ENCODE measurements around the gene PELO. TPM values are rescaled to one million over a fixed set of nuclear protein-coding genes. Genes with fewer than 3 reads are reported as not detected.

PELO gene
- polyA plus RNA-seq, 1 donor (not counting 4 experiments of a cell fraction or from before 2014, with no cell fraction given) = 10.6 TPM

GRCh38 chr5:52772668-52773067, 15.0 kb upstream of the PELO start:
- no peaks in the 10 kb centered on the region for H3K4me1 ChIP-seq (ENCODE audit: control insufficient read depth, extremely low read depth, insufficient read depth, low read length)
- no peaks in the 10 kb centered on the region for H3K79me2 ChIP-seq (ENCODE audit: control insufficient read depth, insufficient read depth, low read length)
- no peak overlapping the region for H3K4me3 ChIP-seq (ENCODE audit: control insufficient read depth in 2 of 3, extremely low read depth in 1 of 3, insufficient read depth in 2 of 3, low read depth in 1 of 3, low read length in 3 of 3)
- H3K9me3 ChIP-seq (ENCODE audit: control insufficient read depth, low read depth, low read length) = no peaks in the 10 kb centered on the region
- no peak overlapping the region for H3K27ac ChIP-seq (ENCODE audit: control insufficient read depth, insufficient read depth, low read length)
- H3K36me3 ChIP-seq (ENCODE audit: control insufficient read depth in 2 of 2, extremely low read depth in 1 of 2, insufficient read depth in 2 of 2, low read length in 2 of 2) = no peaks in the 10 kb centered on the region
- DNase-seq (ENCODE audit: low read depth, low spot score) (no peak), FAIRE-seq (no peak)
- no peak overlapping the region for H3K4me2 ChIP-seq (ENCODE audit: control insufficient read depth, extremely low read depth, insufficient read depth, low read depth, low read length)
- no peaks in the 10 kb centered on the region for H4K20me1 ChIP-seq (ENCODE audit: control insufficient read depth, extremely low read depth, insufficient read depth, low read length)
- TF ChIP-seq EZH2 (IDR thresholded peaks at IDR 0.05; ENCODE audit: low read length) (no peak), CTCF (optimal IDR thresholded peaks at IDR 0.05 in 1 of 3, IDR thresholded peaks at IDR 0.05 in 1 of 3, conservative IDR thresholded peaks at IDR 0.05 in 1 of 3; ENCODE audit: extremely low read depth in 1 of 3, insufficient read depth in 2 of 3, low read length in 3 of 3) (no peak)
- H3K9me1 ChIP-seq (ENCODE audit: control insufficient read depth, extremely low read depth, insufficient read depth, low read length) = no peaks in the 10 kb centered on the region
- dilution Hi-C loops (cut with MboI; ENCODE audit: extremely low pct_ligation_motif_present, low sequenced_read_pairs) = no loop called here
- no peak overlapping the region for H2AFZ ChIP-seq (ENCODE audit: control insufficient read depth, low read length)
- no peak overlapping the region for H3K9ac ChIP-seq (ENCODE audit: control insufficient read depth, extremely low read depth, insufficient read depth, low read length)
- H3K27me3 ChIP-seq (ENCODE audit: control insufficient read depth, extremely low read depth, insufficient read depth, low read length) = no peaks in the 10 kb centered on the region

- no peaks in the 10 kb centered on the region for H3K27me3 ChIP-seq (ENCODE audit: control insufficient read depth, extremely low read depth, insufficient read depth, low read length)
- H3K36me3 ChIP-seq (ENCODE audit: control insufficient read depth in 2 of 2, extremely low read depth in 1 of 2, insufficient read depth in 2 of 2, low read length in 2 of 2) = no peaks in the 10 kb centered on the region
- no peaks in the 10 kb centered on the region for H4K20me1 ChIP-seq (ENCODE audit: control insufficient read depth, extremely low read depth, insufficient read depth, low read length)
- FAIRE-seq (no peak), DNase-seq (ENCODE audit: low read depth, low spot score) (no peak)
- no peak overlapping the region for H3K9ac ChIP-seq (ENCODE audit: control insufficient read depth, extremely low read depth, insufficient read depth, low read length)
- H3K27ac ChIP-seq (ENCODE audit: control insufficient read depth, insufficient read depth, low read length) = no peak overlapping the region
- TF ChIP-seq EZH2 (IDR thresholded peaks at IDR 0.05; ENCODE audit: low read length) (no peak), CTCF (optimal IDR thresholded peaks at IDR 0.05 in 1 of 3, IDR thresholded peaks at IDR 0.05 in 1 of 3, conservative IDR thresholded peaks at IDR 0.05 in 1 of 3; ENCODE audit: extremely low read depth in 1 of 3, insufficient read depth in 2 of 3, low read length in 3 of 3) (no peak)
- H3K9me3 ChIP-seq (ENCODE audit: control insufficient read depth, low read depth, low read length) = no peaks in the 10 kb centered on the region
- H2AFZ ChIP-seq (ENCODE audit: control insufficient read depth, low read length) = no peak overlapping the region
- H3K9me1 ChIP-seq (ENCODE audit: control insufficient read depth, extremely low read depth, insufficient read depth, low read length) = no peaks in the 10 kb centered on the region
- no peak overlapping the region for H3K4me3 ChIP-seq (ENCODE audit: control insufficient read depth in 2 of 3, extremely low read depth in 1 of 3, insufficient read depth in 2 of 3, low read depth in 1 of 3, low read length in 3 of 3)
- H3K79me2 ChIP-seq (ENCODE audit: control insufficient read depth, insufficient read depth, low read length) = no peaks in the 10 kb centered on the region
- no peaks in the 10 kb centered on the region for H3K4me1 ChIP-seq (ENCODE audit: control insufficient read depth, extremely low read depth, insufficient read depth, low read length)
- dilution Hi-C loops (cut with MboI; ENCODE audit: extremely low pct_ligation_motif_present, low sequenced_read_pairs) = no loop called here
- H3K4me2 ChIP-seq (ENCODE audit: control insufficient read depth, extremely low read depth, insufficient read depth, low read depth, low read length) = no peak overlapping the region
These were observed 14.4 kb upstream of the PELO start for GRCh38 chr5:52773342-52773741.
